Aorta (tissue), 5 donors: ENCODE results near the gene MKLN1. TPM values are rescaled to one million over a fixed set of nuclear protein-coding genes. Genes with fewer than 3 reads are reported as not detected.

Experiments used
- ATAC-seq: fragments of 200-7000 bp; cut with Tn5 transposase; one replicate; pipeline ENCODE4 v1.9.1; 2022; ENCODE audit warnings: moderate library complexity; ENCODE audit not compliant: low FRiP score
- DNase-seq, 2 donors: peaks; one replicate each; pipeline ENCODE4 v3.0.0-alpha.2; 2020
- H3K27ac ChIP-seq, 2 donors: one replicate each; pipeline ENCODE4 v1.5.1; 2013; ENCODE audit warnings: low read length in 2 of 2, mild to moderate bottlenecking in 2 of 2, moderate library complexity in 2 of 2, control low read depth in 1 of 2, inconsistent platforms in 1 of 2, low read depth in 1 of 2
- H3K27me3 ChIP-seq, 2 donors: one replicate each; pipeline ENCODE4 v1.6.1; 2013; ENCODE audit warnings: control low read depth in 1 of 2, low read length in 1 of 2, mild to moderate bottlenecking in 1 of 2, moderate library complexity in 1 of 2; ENCODE audit not compliant: insufficient read depth in 2 of 2, control insufficient read depth in 1 of 2
- H3K36me3 ChIP-seq, 2 donors: one replicate each; pipeline ENCODE4 v1.6.1; 2013; ENCODE audit warnings: control low read depth in 1 of 2, low read length in 1 of 2, mild to moderate bottlenecking in 1 of 2; ENCODE audit not compliant: insufficient read depth in 2 of 2, control insufficient read depth in 1 of 2
- H3K4me1 ChIP-seq, 2 donors: one replicate each; pipeline ENCODE4 v1.6.1; 2013; ENCODE audit warnings: low read length in 2 of 2, control low read depth in 1 of 2, mild to moderate bottlenecking in 1 of 2, moderate library complexity in 1 of 2; ENCODE audit not compliant: insufficient read depth in 2 of 2, control insufficient read depth in 1 of 2
- H3K4me3 ChIP-seq, 2 donors: one replicate each; pipeline ENCODE4 v1.5.1; 2013; ENCODE audit warnings: low read length in 2 of 2, control low read depth in 1 of 2, mild to moderate bottlenecking in 1 of 2
- H3K9me3 ChIP-seq: one replicate; pipeline ENCODE4 v1.6.1; 2013; ENCODE audit warnings: mild to moderate bottlenecking, low read length; ENCODE audit not compliant: control insufficient read depth
- WGBS, 2 donors: extraction: QIAGEN DNeasy Blood & Tissue Kit; methylation state at CpG; one replicate each; pipeline ENCODE4 v1.1.7; 2013; 5-methylcytosine and 5-hydroxymethylcytosine counted together
- intact Hi-C, 2 donors: fragments of 100-400 bp; cut with DNase I; formaldehyde crosslinking; loops; one replicate each; pipeline versions ENCODE4 v1.14.2 to v1.15.0; 2022
- polyA plus RNA-seq, 2 donors: library from polyadenylated mRNA; stranded (reverse); fragments of 200-250 nt; gene quantifications; one replicate each; pipeline ENCODE4 v1.2.3, GENCODE V29; 2013
- total RNA-seq, 2 donors: library from RNA; stranded (reverse); fragmentation: NEBNext Ultra II Directional; extraction: Animal tissue kit (Norgen Biotek cat#: 25700); gene quantifications; one replicate each; pipeline ENCODE4 v1.2.1, GENCODE V29; 2021
- donor health status: healthy with polysubstance abuse.
- donor health status: Bipolar disorder and iron deficiency.
- donor health status: DM: no; HTN: no; CAD: no.
- donor health status: DM: no; HTN: no; CAD: no.
- donor health status: DM: yes; HTN: yes; CAD: no.

MKLN1 gene
- total and polyA plus RNA-seq, 4 donors, result 11.5 to 91.6 (median 45.2) TPM

DNA sequence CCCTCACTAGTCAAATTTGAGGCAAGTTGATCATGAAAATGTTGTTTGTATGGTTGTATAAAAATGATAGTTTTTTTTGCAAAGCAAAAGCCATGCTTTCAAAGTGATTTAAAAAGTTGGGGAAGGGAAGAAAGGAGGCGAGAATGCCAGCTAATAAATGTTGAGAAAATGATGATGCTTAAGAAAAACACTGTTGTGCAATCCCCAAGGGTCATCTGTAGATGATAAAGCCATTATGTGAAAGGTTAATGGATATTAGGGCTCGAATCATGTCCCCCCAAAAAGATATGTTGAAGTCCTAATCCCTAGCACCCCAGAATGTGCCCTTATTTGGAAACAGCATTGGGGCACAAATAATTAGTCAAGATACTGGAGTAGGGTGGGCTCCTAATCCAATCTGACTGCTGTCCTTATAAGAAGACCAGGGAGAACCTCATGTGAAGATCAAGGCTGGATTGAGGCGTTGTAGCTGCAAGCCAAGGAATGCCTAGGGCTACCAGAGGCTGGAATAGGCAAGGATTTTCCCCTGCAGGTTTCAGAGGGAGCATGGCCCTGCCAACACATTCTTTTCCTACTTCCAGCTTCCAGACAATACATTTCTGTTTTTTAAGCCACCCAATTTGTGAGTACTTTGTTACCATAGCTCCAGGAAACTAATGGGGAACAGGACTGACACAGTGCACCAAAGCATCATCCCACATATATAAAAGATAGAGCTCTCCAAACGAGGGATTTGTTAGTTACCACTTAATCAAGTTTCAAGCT, 35.4 kb upstream of the MKLN1 start:
- Histone ChIP-seq H3K36me3 (no peaks in the 10 kb centered on the region), H3K27me3 (no peaks in the 10 kb centered on the region), H3K4me3 (no peak overlapping the region), H3K27ac (no peak overlapping the region), H3K4me1 (no peaks in the 10 kb centered on the region), H3K9me3 (no peaks in the 10 kb centered on the region)
- WGBS, 2 donors, result 83 to 87% methylated on average over 4 of the region's 4 CpGs
- intact Hi-C loops, result no loop called here
- ATAC-seq, result peak; percentile 29
- DNase-seq, result no peak

GRCh38 chr7:131293018-131293417, 34.7 kb upstream of the MKLN1 start:
- Histone ChIP-seq H3K4me1 (no peaks in the 10 kb centered on the region), H3K27ac (no peak overlapping the region), H3K4me3 (no peak overlapping the region), H3K36me3 (no peaks in the 10 kb centered on the region), H3K27me3 (no peaks in the 10 kb centered on the region), H3K9me3 (no peaks in the 10 kb centered on the region)
- DNase-seq (peak in 1 of 2 donors; percentile 67), ATAC-seq (peak; percentile 76)
- intact Hi-C loops, result no loop called here
- 94 to 97% methylated on average over 1 of the region's 1 CpG for WGBS, 2 donors

GRCh38 chr7:131294553-131294952, 33.1 kb upstream of the MKLN1 start:
- DNase-seq (no peak), ATAC-seq (no peak)
- Histone ChIP-seq H3K27ac (no peak overlapping the region), H3K4me1 (no peaks in the 10 kb centered on the region), H3K36me3 (no peaks in the 10 kb centered on the region), H3K4me3 (no peak overlapping the region), H3K27me3 (no peaks in the 10 kb centered on the region), H3K9me3 (no peaks in the 10 kb centered on the region)
- 24 to 55% methylated on average over 3 of the region's 3 CpGs for WGBS, 2 donors
- intact Hi-C loops, result no loop called here

GRCh38 chr7:131298608-131298992, 29.1 kb upstream of the MKLN1 start:
- Histone ChIP-seq H3K36me3 (no peaks in the 10 kb centered on the region), H3K27me3 (no peaks in the 10 kb centered on the region), H3K9me3 (no peaks in the 10 kb centered on the region), H3K4me3 (no peak overlapping the region), H3K27ac (no peak overlapping the region), H3K4me1 (peaks cover 0 to 7% of the 10 kb centered on the region in 2 donors)
- ATAC-seq (no peak), DNase-seq (no peak)
- intact Hi-C loops, result no loop called here
- WGBS, 2 donors, result 90 to 92% methylated on average over 6 of the region's 6 CpGs

DNA sequence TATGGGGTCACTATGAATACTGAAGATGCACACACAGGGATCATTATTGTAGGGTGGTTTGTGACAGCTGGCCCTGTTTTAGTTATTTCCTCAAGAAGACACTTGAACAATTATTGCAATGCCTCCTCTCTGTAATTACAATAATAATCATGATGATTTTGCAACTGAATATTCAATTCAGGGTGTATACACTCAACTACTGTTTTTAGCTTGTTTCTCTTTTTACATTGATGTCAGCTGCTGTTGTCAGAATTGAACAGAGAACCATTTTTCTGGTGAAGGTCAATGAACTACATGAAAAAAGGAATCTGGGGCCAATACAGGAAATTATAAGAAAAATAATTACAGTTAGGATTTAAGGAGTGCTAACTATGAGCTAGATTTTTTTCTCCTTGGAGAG, 28.6 kb upstream of the MKLN1 start:
- Histone ChIP-seq H3K27ac (no peak overlapping the region), H3K4me3 (no peak overlapping the region), H3K27me3 (no peaks in the 10 kb centered on the region), H3K36me3 (no peaks in the 10 kb centered on the region), H3K4me1 (peaks cover 0 to 7% of the 10 kb centered on the region in 2 donors), H3K9me3 (no peaks in the 10 kb centered on the region)
- intact Hi-C loops, result no loop called here
- DNase-seq (no peak), ATAC-seq (no peak)

- no peaks in the 10 kb centered on the region for H3K27me3 ChIP-seq
- no peaks in the 10 kb centered on the region for H3K9me3 ChIP-seq
- peaks cover 0 to 7% of the 10 kb centered on the region in 2 donors for H3K4me1 ChIP-seq
- 85 to 88% methylated on average over 2 of the region's 2 CpGs for WGBS, 2 donors
- H3K4me3 ChIP-seq, result no peak overlapping the region
- H3K27ac ChIP-seq, result no peak overlapping the region
- ATAC-seq (no peak), DNase-seq (no peak)
- intact Hi-C loops, result no loop called here
- no peaks in the 10 kb centered on the region for H3K36me3 ChIP-seq
These were observed 27.6 kb upstream of the MKLN1 start for GRCh38 chr7:131300078-131300477.

DNA sequence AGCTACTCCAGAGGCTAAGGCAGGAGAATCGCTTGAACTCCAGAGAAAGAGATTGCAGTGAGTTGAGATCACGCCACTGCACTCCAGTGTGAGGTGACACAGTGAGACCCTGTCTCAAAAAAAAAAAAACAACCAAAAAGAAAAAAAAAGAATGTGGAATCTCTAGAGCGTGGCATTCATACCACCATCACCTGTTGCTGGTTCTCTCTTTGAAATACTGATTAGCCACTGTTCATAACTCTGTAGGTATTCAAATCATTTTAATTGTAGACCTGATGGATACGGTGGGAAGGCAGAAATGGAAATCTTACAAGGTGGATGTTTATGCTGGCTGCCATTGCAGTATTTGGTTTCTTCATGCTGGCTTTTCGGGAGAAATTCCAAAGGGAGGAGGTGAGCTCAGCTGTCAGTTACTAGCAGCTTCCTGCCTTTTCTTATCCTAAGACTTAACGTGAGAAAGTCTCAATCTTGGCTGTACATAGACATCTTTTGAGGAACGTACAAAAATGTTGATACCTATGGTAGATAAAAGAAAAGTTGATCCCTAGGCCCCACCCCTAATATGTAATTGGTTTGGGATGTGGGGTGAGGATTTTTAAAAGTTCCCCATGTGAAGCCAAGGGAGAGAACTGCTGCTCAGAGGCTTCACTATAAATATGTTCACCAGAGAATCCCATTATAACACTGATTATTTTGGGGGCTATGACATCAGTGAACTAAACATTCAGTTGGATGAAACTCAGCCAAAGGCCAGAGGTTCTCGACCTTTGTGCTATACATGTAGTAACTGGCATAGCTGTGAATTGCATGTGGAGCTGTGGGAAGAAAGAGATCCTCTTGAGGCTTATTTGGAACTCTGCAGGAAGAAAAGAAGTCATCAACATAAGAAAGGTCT, 26.9 kb upstream of the MKLN1 start:
- Histone ChIP-seq H3K27ac (no peak overlapping the region), H3K27me3 (no peaks in the 10 kb centered on the region), H3K36me3 (no peaks in the 10 kb centered on the region), H3K4me1 (peaks cover 0 to 7% of the 10 kb centered on the region in 2 donors), H3K9me3 (no peaks in the 10 kb centered on the region), H3K4me3 (no peak overlapping the region)
- ATAC-seq (no peak), DNase-seq (no peak)
- intact Hi-C loops, result no loop called here
- 39 to 43% methylated on average over 8 of the region's 8 CpGs for WGBS, 2 donors

DNA sequence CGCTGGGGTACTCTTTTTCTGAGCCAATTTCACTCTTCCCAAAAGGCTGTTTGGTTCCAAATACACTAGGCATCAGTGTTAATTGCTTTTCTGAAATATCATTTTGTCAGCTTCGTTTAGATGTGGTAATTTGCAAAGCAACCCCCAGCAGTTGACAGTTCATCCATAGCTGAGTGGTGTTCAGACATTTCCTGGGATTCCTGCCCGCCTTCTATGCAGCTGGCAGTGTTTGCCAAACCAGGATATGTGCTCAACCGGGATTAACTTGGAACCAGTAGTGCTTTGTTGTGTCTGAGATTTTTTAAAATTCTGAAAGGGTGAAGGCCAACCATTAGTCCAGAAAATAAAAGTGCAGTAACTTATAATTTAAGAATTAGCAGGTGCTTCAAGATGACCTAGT, 25.2 kb upstream of the MKLN1 start:
- H3K36me3 ChIP-seq, result no peaks in the 10 kb centered on the region
- ATAC-seq, result no peak
- H3K4me3 ChIP-seq, result no peak overlapping the region
- WGBS, 2 donors, result 62 to 67% methylated on average over 4 of the region's 4 CpGs
- no peaks in the 10 kb centered on the region for H3K9me3 ChIP-seq
- DNase-seq, result no peak
- peaks cover 0 to 7% of the 10 kb centered on the region in 2 donors for H3K4me1 ChIP-seq
- no peaks in the 10 kb centered on the region for H3K27me3 ChIP-seq
- intact Hi-C loops, result no loop called here
- H3K27ac ChIP-seq, result no peak overlapping the region
